ENCODE results near the gene MLXIPL. TPM values are rescaled to one million over a fixed set of nuclear protein-coding genes. Genes with fewer than 3 reads are reported as not detected.

Gene MLXIPL
- total RNA-seq, 2 donors from 2014 or later: 39.7 to 58.0 TPM

DNA sequence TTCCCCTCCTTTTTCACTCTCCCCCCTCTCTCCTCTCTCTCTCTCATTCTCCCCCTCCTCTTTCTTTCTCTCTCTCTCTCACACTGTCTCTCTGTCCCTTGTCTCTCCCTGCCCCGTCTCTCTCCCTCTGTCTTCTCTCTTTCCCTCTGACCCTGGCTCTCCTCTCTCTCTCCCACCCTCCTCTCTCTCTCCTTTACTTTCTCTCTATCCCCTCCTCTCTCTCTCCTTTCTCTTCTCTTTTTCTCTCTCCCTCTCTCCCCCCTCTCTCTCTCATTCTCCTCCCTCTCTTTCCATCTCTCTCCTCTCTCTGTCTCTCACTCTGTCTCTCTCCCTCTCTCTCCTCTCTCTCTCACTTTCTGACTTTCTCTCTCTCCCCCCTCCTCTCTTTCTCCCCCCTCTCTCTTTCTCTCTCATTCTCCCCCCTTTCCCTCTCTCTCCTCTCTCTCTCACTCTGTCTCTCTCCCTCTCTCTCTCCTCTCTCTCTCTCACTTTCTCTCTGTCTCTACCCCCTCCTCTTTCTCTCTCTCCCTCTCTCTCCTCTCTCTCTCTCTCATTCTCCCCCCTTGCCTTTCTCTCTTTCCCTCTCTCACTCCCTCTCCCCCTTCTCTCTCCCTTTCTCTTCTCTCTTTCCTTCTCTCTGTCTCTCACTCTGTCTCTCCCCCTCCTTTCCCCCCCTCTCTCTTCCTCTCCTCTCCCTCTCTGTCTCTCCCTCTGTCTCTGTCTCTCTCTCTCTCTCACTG is 24.4 kb upstream of the MLXIPL start:
- Mint-ChIP-seq H3K27me3 (ENCODE audit: insufficient read depth) (peaks cover 83% of the 10 kb centered on the region), H3K9me3 (no peaks in the 10 kb centered on the region), H3K4me3 (peak overlapping the region; percentile 48), H3K27ac (no peak overlapping the region), H3K4me1 (peaks cover 13% of the 10 kb centered on the region), H3K36me3 (ENCODE audit: low read depth) (no peaks in the 10 kb centered on the region)
- Histone ChIP-seq H3K36me3 (ENCODE audit: control insufficient read depth, insufficient read depth, low read length) (no peaks in the 10 kb centered on the region), H3K27me3 (ENCODE audit: control insufficient read depth, insufficient read depth, low read length, poor library complexity, severe bottlenecking) (peaks cover 65% of the 10 kb centered on the region), H3K27ac (ENCODE audit: low read depth, low read length) (no peak overlapping the region), H3K9ac (ENCODE audit: extremely low read depth, low read length, poor library complexity, severe bottlenecking) (peak overlapping the region; percentile 38), H3K4me1 (ENCODE audit: control insufficient read depth, insufficient read depth, low read length) (no peaks in the 10 kb centered on the region), H3K4me3 (ENCODE audit: low read length) (no peak overlapping the region), H3K9me3 (ENCODE audit: control insufficient read depth, low read length) (no peaks in the 10 kb centered on the region)
- 66 to 78% methylated on average over 1 of the region's 1 CpG for WGBS, 2 experiments (ENCODE audit: insufficient coverage in 1 of 2, insufficient read length in 1 of 2)
- TF ChIP-seq, protein P1, sequence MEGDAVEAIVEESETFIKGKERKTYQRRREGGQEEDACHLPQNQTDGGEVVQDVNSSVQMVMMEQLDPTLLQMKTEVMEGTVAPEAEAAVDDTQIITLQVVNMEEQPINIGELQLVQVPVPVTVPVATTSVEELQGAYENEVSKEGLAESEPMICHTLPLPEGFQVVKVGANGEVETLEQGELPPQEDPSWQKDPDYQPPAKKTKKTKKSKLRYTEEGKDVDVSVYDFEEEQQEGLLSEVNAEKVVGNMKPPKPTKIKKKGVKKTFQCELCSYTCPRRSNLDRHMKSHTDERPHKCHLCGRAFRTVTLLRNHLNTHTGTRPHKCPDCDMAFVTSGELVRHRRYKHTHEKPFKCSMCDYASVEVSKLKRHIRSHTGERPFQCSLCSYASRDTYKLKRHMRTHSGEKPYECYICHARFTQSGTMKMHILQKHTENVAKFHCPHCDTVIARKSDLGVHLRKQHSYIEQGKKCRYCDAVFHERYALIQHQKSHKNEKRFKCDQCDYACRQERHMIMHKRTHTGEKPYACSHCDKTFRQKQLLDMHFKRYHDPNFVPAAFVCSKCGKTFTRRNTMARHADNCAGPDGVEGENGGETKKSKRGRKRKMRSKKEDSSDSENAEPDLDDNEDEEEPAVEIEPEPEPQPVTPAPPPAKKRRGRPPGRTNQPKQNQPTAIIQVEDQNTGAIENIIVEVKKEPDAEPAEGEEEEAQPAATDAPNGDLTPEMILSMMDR (conservative IDR thresholded peaks at IDR 0.05): no peak
- DNase-seq: no peak

DNA sequence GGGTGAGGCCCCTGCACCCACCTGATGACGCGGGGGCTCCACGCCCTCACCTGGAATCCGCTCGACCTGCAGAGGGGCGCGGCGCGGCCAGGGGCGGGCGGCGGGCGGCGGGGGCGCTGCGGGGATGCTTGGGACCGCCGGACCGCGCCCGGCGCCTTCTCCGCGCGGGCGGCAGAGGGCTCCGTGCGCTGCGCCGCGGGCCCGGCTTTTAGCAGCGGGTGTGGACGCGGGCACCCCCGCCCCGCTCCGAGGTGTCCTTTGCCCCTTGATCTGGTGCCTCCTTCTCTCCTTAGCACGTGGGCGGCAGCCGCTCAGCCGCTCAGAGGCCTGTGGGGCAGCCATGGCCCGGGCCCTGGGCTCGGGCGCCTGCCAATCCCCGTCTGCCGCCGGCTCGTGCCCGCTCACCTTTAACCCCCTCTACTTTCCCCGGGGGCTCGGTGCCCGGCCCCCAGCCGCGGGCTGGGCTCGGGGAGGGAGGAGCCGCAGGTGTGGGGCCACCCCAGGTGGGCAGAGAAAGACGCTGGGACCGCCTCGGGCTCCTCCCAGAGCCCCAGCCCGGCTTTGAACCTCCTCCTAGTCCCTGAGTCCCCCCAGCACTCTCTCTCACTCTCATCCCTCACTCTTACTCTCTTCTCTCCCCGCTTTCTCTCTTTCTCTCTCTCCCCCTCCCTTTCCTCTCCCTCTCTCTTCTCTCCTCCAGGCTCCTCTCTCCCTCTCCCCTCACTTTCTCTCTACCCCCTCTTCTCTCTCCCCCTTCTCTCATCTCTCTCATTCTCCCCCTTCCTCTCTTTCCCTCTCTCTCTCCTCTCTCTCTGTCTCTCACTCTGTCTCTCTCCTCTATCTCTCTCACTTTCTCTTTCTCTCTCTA is 23.6 kb upstream of the MLXIPL start:
- 1 to 2% methylated on average over 26 to 62 of the region's 62 CpGs for WGBS, 2 experiments (ENCODE audit: insufficient coverage in 1 of 2, insufficient read length in 1 of 2)
- H3K4me1 Mint-ChIP-seq: peaks cover 13% of the 10 kb centered on the region

More for the DNA sequence above, 23.6 kb upstream of the MLXIPL start:
- Mint-ChIP-seq H3K9me3 (peaks cover 1% of the 10 kb centered on the region), H3K27ac (no peak overlapping the region), H3K4me3 (peak overlapping the region; percentile 48), H3K27me3 (ENCODE audit: insufficient read depth) (peaks cover 81% of the 10 kb centered on the region), H3K36me3 (ENCODE audit: low read depth) (no peaks in the 10 kb centered on the region)
- Histone ChIP-seq H3K36me3 (ENCODE audit: control insufficient read depth, insufficient read depth, low read length) (no peaks in the 10 kb centered on the region), H3K9ac (ENCODE audit: extremely low read depth, low read length, poor library complexity, severe bottlenecking) (peak overlapping the region; percentile 38), H3K9me3 (ENCODE audit: control insufficient read depth, low read length) (no peaks in the 10 kb centered on the region), H3K27ac (ENCODE audit: low read depth, low read length) (no peak overlapping the region), H3K4me3 (ENCODE audit: low read length) (peak overlapping the region; percentile 53), H3K27me3 (ENCODE audit: control insufficient read depth, insufficient read depth, low read length, poor library complexity, severe bottlenecking) (peaks cover 65% of the 10 kb centered on the region), H3K4me1 (ENCODE audit: control insufficient read depth, insufficient read depth, low read length) (no peaks in the 10 kb centered on the region)
- DNase-seq: peak; percentile 82
- TF ChIP-seq, protein P1 (conservative IDR thresholded peaks at IDR 0.05): no peak
